ENCODE measurements around the gene TMEM14A. TPM values are rescaled to one million over a fixed set of nuclear protein-coding genes. Genes with fewer than 3 reads are reported as not detected.

TMEM14A gene
- polyA plus RNA-seq, 1 donor (not counting 4 experiments of a cell fraction or from before 2014, with no cell fraction given): 44.2 TPM

DNA sequence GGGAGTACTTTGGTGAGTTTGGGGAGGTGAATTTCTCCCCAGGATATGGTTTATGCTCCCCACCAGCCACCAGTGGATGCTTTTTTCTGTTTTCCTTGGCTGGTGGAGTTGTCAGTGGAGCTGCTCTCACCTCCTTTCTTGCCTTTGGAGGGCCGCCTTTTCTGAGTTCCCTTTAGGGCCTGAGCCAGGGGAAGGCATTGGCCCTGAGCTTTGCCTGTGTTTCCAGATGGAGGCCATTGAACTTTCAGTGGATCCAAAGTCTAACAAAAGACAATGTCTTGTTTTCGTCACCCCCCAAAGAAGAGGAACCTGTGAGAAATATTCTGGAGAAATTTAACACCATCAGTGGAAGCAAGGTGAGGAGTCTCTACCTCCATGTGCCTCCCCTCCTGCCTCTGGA lies 4.4 kb upstream of the TMEM14A start:
- no peak overlapping the region for H3K4me2 ChIP-seq (ENCODE audit: control insufficient read depth, extremely low read depth, insufficient read depth, low read depth, low read length)
- no peaks in the 10 kb centered on the region for H3K27me3 ChIP-seq (ENCODE audit: control insufficient read depth, extremely low read depth, insufficient read depth, low read length)
- no peak for DNase-seq (ENCODE audit: low read depth, low spot score)
- dilution Hi-C loops (cut with MboI; ENCODE audit: extremely low pct_ligation_motif_present, low sequenced_read_pairs): loop anchor here (25.0 kb wide), 1 partner anchor 254 kb away; the partner anchor contains the start of gene EFHC1
- H3K27ac ChIP-seq (ENCODE audit: control insufficient read depth, insufficient read depth, low read length): no peak overlapping the region
- H3K79me2 ChIP-seq (ENCODE audit: control insufficient read depth, insufficient read depth, low read length): peaks cover 1% of the 10 kb centered on the region
- no peaks in the 10 kb centered on the region for H3K9me3 ChIP-seq (ENCODE audit: control insufficient read depth, low read depth, low read length)
- no peaks in the 10 kb centered on the region for H4K20me1 ChIP-seq (ENCODE audit: control insufficient read depth, extremely low read depth, insufficient read depth, low read length)
- H3K9ac ChIP-seq (ENCODE audit: control insufficient read depth, extremely low read depth, insufficient read depth, low read length): no peak overlapping the region
- H3K9me1 ChIP-seq (ENCODE audit: control insufficient read depth, extremely low read depth, insufficient read depth, low read length): peaks cover under 1% of the 10 kb centered on the region
- no peak for FAIRE-seq
- no peaks in the 10 kb centered on the region for H3K36me3 ChIP-seq (ENCODE audit: control insufficient read depth in 2 of 2, extremely low read depth in 1 of 2, insufficient read depth in 2 of 2, low read length in 2 of 2)
- no peak overlapping the region for H2AFZ ChIP-seq (ENCODE audit: control insufficient read depth, low read length)
- TF ChIP-seq, protein P1, sequence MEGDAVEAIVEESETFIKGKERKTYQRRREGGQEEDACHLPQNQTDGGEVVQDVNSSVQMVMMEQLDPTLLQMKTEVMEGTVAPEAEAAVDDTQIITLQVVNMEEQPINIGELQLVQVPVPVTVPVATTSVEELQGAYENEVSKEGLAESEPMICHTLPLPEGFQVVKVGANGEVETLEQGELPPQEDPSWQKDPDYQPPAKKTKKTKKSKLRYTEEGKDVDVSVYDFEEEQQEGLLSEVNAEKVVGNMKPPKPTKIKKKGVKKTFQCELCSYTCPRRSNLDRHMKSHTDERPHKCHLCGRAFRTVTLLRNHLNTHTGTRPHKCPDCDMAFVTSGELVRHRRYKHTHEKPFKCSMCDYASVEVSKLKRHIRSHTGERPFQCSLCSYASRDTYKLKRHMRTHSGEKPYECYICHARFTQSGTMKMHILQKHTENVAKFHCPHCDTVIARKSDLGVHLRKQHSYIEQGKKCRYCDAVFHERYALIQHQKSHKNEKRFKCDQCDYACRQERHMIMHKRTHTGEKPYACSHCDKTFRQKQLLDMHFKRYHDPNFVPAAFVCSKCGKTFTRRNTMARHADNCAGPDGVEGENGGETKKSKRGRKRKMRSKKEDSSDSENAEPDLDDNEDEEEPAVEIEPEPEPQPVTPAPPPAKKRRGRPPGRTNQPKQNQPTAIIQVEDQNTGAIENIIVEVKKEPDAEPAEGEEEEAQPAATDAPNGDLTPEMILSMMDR (optimal IDR thresholded peaks at IDR 0.05 in 1 of 3, IDR thresholded peaks at IDR 0.05 in 1 of 3, conservative IDR thresholded peaks at IDR 0.05 in 1 of 3; ENCODE audit: extremely low read depth in 1 of 3, insufficient read depth in 2 of 3, low read length in 3 of 3): no peak
- TF ChIP-seq EZH2 (IDR thresholded peaks at IDR 0.05; ENCODE audit: low read length): no peak
- no peak overlapping the region for H3K4me3 ChIP-seq (ENCODE audit: control insufficient read depth in 2 of 3, extremely low read depth in 1 of 3, insufficient read depth in 2 of 3, low read depth in 1 of 3, low read length in 3 of 3)
- H3K4me1 ChIP-seq (ENCODE audit: control insufficient read depth, extremely low read depth, insufficient read depth, low read length): peaks cover 14% of the 10 kb centered on the region

DNA sequence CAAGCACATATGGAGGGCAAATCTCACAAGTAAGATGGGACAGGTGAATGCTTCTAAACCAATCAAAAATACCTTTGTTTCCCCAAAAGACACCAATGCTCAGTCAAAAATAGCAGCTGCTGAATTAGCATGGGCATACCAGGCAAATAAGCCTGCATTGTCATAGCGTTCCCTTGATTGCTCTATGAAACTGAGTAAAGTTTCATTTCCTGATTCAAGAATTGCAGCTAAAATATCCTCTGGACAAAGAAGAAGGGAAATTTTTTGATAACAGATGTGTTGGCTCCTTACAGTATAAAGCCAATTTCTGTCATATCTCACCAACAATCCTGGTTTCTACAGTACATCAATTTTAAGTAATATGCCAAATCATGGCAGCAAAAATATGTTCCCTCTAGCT lies 3.3 kb upstream of the TMEM14A start:
- Histone ChIP-seq H3K27me3 (ENCODE audit: control insufficient read depth, extremely low read depth, insufficient read depth, low read length) (no peaks in the 10 kb centered on the region), H3K9ac (ENCODE audit: control insufficient read depth, extremely low read depth, insufficient read depth, low read length) (no peak overlapping the region), H2AFZ (ENCODE audit: control insufficient read depth, low read length) (no peak overlapping the region), H3K4me2 (ENCODE audit: control insufficient read depth, extremely low read depth, insufficient read depth, low read depth, low read length) (no peak overlapping the region), H3K36me3 (ENCODE audit: control insufficient read depth in 2 of 2, extremely low read depth in 1 of 2, insufficient read depth in 2 of 2, low read length in 2 of 2) (no peaks in the 10 kb centered on the region), H3K79me2 (ENCODE audit: control insufficient read depth, insufficient read depth, low read length) (peaks cover 3% of the 10 kb centered on the region), H3K9me3 (ENCODE audit: control insufficient read depth, low read depth, low read length) (no peaks in the 10 kb centered on the region), H3K27ac (ENCODE audit: control insufficient read depth, insufficient read depth, low read length) (no peak overlapping the region), H3K4me1 (ENCODE audit: control insufficient read depth, extremely low read depth, insufficient read depth, low read length) (peaks cover 25% of the 10 kb centered on the region), H4K20me1 (ENCODE audit: control insufficient read depth, extremely low read depth, insufficient read depth, low read length) (no peaks in the 10 kb centered on the region), H3K9me1 (ENCODE audit: control insufficient read depth, extremely low read depth, insufficient read depth, low read length) (peaks cover 2% of the 10 kb centered on the region), H3K4me3 (ENCODE audit: control insufficient read depth in 2 of 3, extremely low read depth in 1 of 3, insufficient read depth in 2 of 3, low read depth in 1 of 3, low read length in 3 of 3) (no peak overlapping the region)
- DNase-seq (ENCODE audit: low read depth, low spot score): no peak
- no peak for FAIRE-seq
- TF ChIP-seq EZH2 (IDR thresholded peaks at IDR 0.05; ENCODE audit: low read length): no peak
- TF ChIP-seq, protein P1 (optimal IDR thresholded peaks at IDR 0.05 in 1 of 3, IDR thresholded peaks at IDR 0.05 in 1 of 3, conservative IDR thresholded peaks at IDR 0.05 in 1 of 3; ENCODE audit: extremely low read depth in 1 of 3, insufficient read depth in 2 of 3, low read length in 3 of 3): no peak
- dilution Hi-C loops (cut with MboI; ENCODE audit: extremely low pct_ligation_motif_present, low sequenced_read_pairs): loop anchor here (25.0 kb wide), 1 partner anchor 255 kb away; the partner anchor contains the start of gene EFHC1

All from keratinocyte (primary cell).